Subcutaneous preadipocyte (primary cell): Measurements from ENCODE around the gene LHX1. TPM values are rescaled to one million over a fixed set of nuclear protein-coding genes. Genes with fewer than 3 reads are reported as not detected.

Source experiments
- small RNA-seq: library from RNA; depleted of rRNA; stranded (forward); fragments of <200 nt; gene quantifications from one replicate; pipeline ENCODE3, GENCODE V24; 2012
- total RNA-seq: library from RNA; depleted of rRNA; stranded (reverse); fragments of >200 nt; gene quantifications from 2 replicates; pipeline ENCODE4 v1.2.3, GENCODE V29; 2012

The LHX1 gene
- total RNA-seq, result not detected in 2 replicates

GRCh38 chr17:36937001-36937958, at the start of gene LHX1:
Gene LHX1, plus strand, starts transcription at chr17:36937475. Its CDS starts 723 bp downstream, at chr17:36938198.

GRCh38 chr17:36948717-36949460, 11.6 kb downstream of the LHX1 start, which contains the start of gene AATF:
Gene AATF, plus strand, starts transcription at chr17:36948954. Its CDS starts 172 bp downstream, at chr17:36949126.

Small RNAs within 50 kb of the gene (small RNA-seq; reads per million reads assigned to genes)
- gene AC243773.2, result not detected

Other genes starting within 250 kb of the LHX1 start
- gene AATF, start 11.5 kb downstream of the LHX1 start, total RNA-seq, result 29.8 and 31.1 TPM in 2 replicates